Activated naive CD4-positive, alpha-beta T cell treated with anti-CD3 and anti-CD28 coated beads for 36 hours (primary cell): Measurements from ENCODE around the gene ADRM1. TPM values are rescaled to one million over a fixed set of nuclear protein-coding genes. Genes with fewer than 3 reads are reported as not detected.

Experiments used
- CTCF ChIA-PET: fragments of 350-600 bp; sonication (Branson Sonifier 250); formaldehyde crosslinking; loops from one replicate; lab custom pipeline; 2021; ENCODE audit warnings: antibody characterized with exemption; lab: Charles Lee
- DNase-seq: peaks from one replicate; pipeline ENCODE4 v3.0.0-alpha.2; 2020
- H3K27ac Mint-ChIP-seq: one replicate; pipeline ENCODE4 v1.8.0; 2021; ENCODE audit warnings: mild to moderate bottlenecking, mixed read lengths
- H3K27me3 Mint-ChIP-seq: one replicate; pipeline ENCODE4 v1.8.0; 2021; ENCODE audit warnings: low read depth, mixed read lengths
- H3K36me3 Mint-ChIP-seq: one replicate; pipeline ENCODE4 v1.8.0; 2021; ENCODE audit warnings: low read depth, mixed read lengths
- H3K4me1 Mint-ChIP-seq: one replicate; pipeline ENCODE4 v1.8.0; 2021; ENCODE audit warnings: low read depth, mixed read lengths
- H3K4me3 Mint-ChIP-seq: one replicate; pipeline ENCODE4 v1.8.0; 2021; ENCODE audit warnings: mild to moderate bottlenecking, moderate library complexity, mixed read lengths
- H3K9me3 Mint-ChIP-seq: one replicate; pipeline ENCODE4 v1.8.0; 2021; ENCODE audit warnings: mixed read lengths
- intact Hi-C: fragments of 100-400 bp; cut with micrococcal nuclease; formaldehyde crosslinking; loops from one replicate; pipeline ENCODE4 v1.15.1; 2023
- total RNA-seq, 2 experiments: library from RNA; stranded (reverse); gene quantifications; one replicate each; pipeline ENCODE4 v1.2.3, GENCODE V29; 2021

The ADRM1 gene
- total RNA-seq, 2 experiments from 2014 or later, result 77.4 to 81.5 TPM

DNA sequence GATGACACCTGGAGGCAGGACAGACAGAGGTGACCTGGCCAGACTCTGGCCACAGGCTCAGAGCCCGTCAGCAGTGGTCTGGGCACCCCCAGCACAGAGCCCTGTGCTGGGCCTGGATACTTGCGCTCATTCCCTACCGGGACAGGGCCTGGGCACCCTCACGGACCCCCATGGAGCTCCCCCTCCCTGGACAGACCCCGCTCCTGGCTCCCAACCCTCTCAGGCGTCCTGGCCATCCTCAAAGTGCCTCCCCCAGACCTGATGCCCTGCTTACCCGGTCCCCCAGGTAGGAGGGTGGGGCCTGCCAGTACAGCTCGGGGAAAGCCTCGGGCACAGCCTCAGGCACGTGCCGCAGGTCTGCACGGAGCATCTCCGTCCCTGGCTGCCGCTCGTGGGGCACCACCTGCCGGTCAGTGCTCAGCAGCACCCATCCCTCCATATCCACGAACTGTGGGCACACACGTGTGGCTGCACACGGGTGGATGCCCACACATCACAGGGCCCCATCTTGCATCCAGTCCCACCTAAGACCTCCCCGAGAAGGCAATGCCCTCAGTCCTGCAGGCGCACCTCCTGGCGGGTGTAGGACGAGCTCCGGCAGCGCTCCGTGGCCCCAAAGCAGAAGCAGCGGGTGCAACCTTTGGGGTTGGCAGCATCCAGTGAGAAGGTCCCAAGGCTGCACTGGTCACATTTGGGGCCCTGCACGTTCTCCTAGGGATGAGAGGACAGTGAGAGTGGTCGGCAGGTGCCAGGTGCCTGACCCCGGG lies 24.3 kb downstream of the ADRM1 start:
- no peak for DNase-seq
- Mint-ChIP-seq H3K27me3 (no peaks in the 10 kb centered on the region), H3K4me3 (no peak overlapping the region), H3K36me3 (no peaks in the 10 kb centered on the region), H3K4me1 (no peaks in the 10 kb centered on the region), H3K27ac (no peak overlapping the region), H3K9me3 (no peaks in the 10 kb centered on the region)
- CTCF ChIA-PET, result no interaction called here
- intact Hi-C loops, result no loop called here

- Mint-ChIP-seq H3K9me3 (no peaks in the 10 kb centered on the region), H3K4me1 (no peaks in the 10 kb centered on the region), H3K27ac (no peak overlapping the region), H3K4me3 (no peak overlapping the region), H3K27me3 (no peaks in the 10 kb centered on the region), H3K36me3 (no peaks in the 10 kb centered on the region)
- CTCF ChIA-PET, result no interaction called here
- DNase-seq, result no peak
- intact Hi-C loops, result no loop called here
These were observed 25.1 kb downstream of the ADRM1 start for GRCh38 chr20:62327726-62328495.

- CTCF ChIA-PET, result no interaction called here
- H3K27ac Mint-ChIP-seq, result no peak overlapping the region
- intact Hi-C loops, result no loop called here
- no peak for DNase-seq
- H3K4me3 Mint-ChIP-seq, result no peak overlapping the region
- H3K9me3 Mint-ChIP-seq, result no peaks in the 10 kb centered on the region
- H3K4me1 Mint-ChIP-seq, result no peaks in the 10 kb centered on the region
- no peaks in the 10 kb centered on the region for H3K36me3 Mint-ChIP-seq
- H3K27me3 Mint-ChIP-seq, result no peaks in the 10 kb centered on the region
These were observed 26.0 kb downstream of the ADRM1 start for GRCh38 chr20:62328684-62329388.

DNA sequence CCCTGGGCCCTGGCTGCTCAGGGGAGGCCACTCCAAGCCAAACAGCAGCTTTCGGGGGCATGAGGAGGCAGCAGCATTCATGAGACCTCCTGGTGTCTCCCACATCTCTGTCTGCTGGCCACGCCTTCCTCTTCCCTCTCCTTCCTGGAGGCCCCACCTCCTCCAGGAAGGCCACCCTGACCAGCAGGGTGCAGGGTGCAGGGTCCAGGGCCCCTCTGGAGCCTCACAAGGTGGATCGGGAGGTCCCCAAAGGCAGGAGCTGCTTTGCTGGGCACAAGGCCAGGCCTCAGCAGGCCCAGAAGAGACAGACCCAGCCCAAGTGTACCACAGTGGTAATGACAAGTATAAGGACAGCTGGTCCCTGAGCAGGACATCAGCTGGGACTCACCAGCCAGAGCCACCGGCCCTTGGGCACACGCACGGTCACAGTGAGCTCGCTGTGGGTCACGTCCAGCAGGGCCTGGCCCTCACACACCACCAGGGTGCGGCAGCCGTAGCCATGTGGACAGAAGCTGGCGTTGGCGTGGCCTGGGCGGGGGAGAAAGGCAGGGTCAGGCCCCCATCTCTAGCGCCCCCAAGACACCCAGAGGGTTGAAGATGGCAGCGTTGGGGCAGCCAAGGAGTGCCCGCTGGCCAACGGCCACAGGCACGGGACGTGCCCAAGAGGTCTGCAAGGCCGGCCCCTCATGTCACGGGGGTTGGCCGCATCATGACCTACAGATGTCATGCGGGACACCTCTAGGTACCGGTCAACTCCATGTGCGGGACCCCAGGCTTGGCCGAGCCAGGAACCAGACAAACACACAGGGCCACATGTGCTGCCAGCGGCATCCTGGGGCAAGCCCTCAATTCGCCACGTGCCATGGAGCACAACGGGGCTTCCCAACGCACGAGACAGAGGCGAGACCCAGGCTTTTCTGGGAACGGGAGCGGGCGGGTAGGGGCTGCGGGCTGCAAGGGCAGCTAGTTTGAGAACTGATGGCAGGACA lies 26.9 kb downstream of the ADRM1 start:
- H3K36me3 Mint-ChIP-seq, result no peaks in the 10 kb centered on the region
- no peak overlapping the region for H3K27ac Mint-ChIP-seq
- no peaks in the 10 kb centered on the region for H3K4me1 Mint-ChIP-seq
- no peaks in the 10 kb centered on the region for H3K27me3 Mint-ChIP-seq
- no peak overlapping the region for H3K4me3 Mint-ChIP-seq
- CTCF ChIA-PET, result no interaction called here
- no peak for DNase-seq
- intact Hi-C loops, result no loop called here
- H3K9me3 Mint-ChIP-seq, result no peaks in the 10 kb centered on the region

DNA sequence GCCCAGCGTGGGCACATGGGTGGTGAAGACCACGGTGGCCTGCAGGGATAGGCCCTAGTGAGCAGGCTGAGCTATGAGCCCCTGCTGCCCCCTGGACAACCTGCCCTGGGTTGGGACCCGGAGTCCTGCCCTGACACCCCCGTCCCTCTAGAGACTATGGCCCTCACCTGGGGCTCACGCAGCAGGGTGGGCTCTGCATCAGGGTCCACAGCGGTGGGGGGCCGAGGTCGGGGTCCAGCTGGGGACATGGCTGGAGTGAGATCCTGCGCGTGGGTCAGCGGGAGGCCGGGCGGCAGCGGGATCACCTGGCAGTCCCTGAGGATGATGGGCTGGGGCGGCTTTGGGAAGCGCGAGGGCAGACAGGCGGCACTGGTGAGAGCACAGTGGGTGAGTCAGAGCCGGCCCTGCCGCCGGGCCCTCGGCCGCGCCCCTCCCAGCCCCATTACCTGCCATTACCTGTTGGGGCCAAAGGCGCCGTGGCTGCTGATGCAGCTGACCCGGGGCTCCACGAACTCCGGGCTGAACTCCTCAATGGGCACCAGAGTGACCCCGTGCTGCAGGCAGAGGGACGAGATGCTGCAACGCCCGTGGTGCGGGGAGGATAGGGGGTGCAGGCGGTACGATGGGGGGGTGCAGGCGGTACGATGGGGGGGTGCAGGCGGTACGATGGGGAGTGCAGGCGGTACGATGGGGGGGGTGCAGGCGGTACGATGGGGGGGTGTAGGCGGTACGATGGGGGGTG lies 27.9 kb downstream of the ADRM1 start:
- H3K27me3 Mint-ChIP-seq, result peaks cover 3% of the 10 kb centered on the region
- CTCF ChIA-PET, result no interaction called here
- no peak for DNase-seq
- H3K36me3 Mint-ChIP-seq, result no peaks in the 10 kb centered on the region
- no peaks in the 10 kb centered on the region for H3K9me3 Mint-ChIP-seq
- H3K4me1 Mint-ChIP-seq, result no peaks in the 10 kb centered on the region
- H3K4me3 Mint-ChIP-seq, result no peak overlapping the region
- no peak overlapping the region for H3K27ac Mint-ChIP-seq
- intact Hi-C loops, result no loop called here

DNA sequence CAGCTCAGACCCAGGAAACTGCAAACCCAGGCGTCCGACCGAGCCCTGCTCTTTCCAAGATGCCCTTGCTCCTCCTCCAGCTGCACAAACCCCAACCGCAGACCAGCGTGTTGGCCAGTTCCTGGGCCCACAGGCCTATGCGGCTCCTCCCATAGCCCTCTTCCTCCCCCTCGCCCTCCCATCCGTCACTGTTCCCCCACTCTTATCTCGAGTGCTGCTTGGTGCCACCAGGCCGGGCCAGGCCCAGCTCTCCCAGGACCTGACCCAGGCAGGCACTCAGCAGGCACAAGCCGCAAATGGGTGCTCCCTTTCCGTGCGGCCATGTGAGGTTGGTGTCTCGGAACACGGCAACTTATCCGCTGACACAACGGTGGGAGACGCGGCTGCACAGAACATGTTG lies 28.6 kb downstream of the ADRM1 start:
- CTCF ChIA-PET, result no interaction called here
- Mint-ChIP-seq H3K4me3 (no peak overlapping the region), H3K27me3 (peaks cover 3% of the 10 kb centered on the region), H3K4me1 (no peaks in the 10 kb centered on the region), H3K9me3 (no peaks in the 10 kb centered on the region), H3K27ac (no peak overlapping the region), H3K36me3 (no peaks in the 10 kb centered on the region)
- intact Hi-C loops, result no loop called here
- no peak for DNase-seq

DNA sequence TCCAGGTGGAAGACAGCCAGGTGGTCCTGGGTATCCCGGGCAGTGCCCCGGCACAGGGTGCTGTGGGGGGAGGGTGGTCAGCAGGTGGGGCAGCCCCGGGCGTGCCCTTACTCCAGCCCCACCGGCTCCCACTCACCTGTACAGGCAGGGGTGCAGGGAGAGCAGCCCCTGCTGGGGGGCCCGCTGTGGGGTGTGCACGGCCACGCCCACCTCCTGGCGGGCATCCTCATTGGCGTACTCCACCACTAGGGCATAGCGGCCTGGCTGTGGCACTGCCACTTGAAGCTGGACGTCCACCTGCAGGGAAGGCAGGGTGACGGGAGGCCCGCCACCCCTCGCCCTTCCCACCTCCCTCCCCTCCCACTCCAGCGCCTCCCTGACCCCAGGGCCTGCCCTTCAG lies 29.6 kb downstream of the ADRM1 start:
- H3K36me3 Mint-ChIP-seq, result no peaks in the 10 kb centered on the region
- intact Hi-C loops, result no loop called here
- no peak overlapping the region for H3K27ac Mint-ChIP-seq
- no peaks in the 10 kb centered on the region for H3K9me3 Mint-ChIP-seq
- no peaks in the 10 kb centered on the region for H3K4me1 Mint-ChIP-seq
- CTCF ChIA-PET, result no interaction called here
- H3K4me3 Mint-ChIP-seq, result no peak overlapping the region
- DNase-seq, result no peak
- peaks cover 7% of the 10 kb centered on the region for H3K27me3 Mint-ChIP-seq

DNA sequence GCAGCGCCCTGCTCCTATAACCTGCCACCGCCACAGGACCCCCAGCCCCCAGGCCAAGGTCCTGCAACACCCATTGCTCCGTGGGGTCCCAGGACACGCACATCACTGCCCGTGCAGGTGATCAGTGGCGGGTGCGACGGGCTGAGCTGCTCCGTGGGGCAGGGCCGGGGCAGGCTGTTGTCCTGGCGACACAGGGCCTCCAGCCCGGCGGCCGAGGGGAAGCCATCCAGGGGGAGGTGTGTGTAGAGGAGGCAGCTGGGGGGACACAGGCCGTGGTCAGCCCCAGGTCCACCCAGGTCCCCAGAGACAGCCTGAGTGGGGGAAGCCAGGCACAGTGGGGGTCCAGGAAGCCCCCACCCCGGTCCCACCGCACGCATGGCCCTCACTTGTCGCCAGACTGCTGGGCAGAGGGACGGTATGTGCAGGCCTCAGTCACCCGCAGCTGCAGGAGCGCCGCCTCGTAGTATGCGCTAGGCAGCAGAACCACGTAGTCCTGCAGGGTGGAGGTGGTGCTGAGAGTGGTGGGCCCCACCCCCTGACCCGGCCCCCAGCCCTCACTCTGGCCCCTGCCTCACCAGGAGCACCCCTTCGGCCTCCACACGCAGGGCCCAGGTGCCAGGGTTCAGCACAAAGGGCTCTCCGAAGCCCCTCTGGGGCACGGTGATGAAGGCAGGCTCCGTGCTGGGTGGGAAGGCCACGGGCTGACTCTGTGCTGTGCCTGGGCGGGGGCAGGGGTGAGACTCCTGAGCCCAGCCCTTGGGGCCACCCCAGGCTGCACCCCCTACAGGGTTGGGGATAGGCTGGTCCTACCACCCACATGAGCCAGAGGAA lies 30.4 kb downstream of the ADRM1 start:
- no peaks in the 10 kb centered on the region for H3K9me3 Mint-ChIP-seq
- intact Hi-C loops, result no loop called here
- CTCF ChIA-PET, result no interaction called here
- no peak for DNase-seq
- no peak overlapping the region for H3K27ac Mint-ChIP-seq
- H3K36me3 Mint-ChIP-seq, result no peaks in the 10 kb centered on the region
- H3K4me1 Mint-ChIP-seq, result no peaks in the 10 kb centered on the region
- no peak overlapping the region for H3K4me3 Mint-ChIP-seq
- H3K27me3 Mint-ChIP-seq, result peaks cover 7% of the 10 kb centered on the region

- Mint-ChIP-seq H3K27me3 (peaks cover 7% of the 10 kb centered on the region), H3K27ac (no peak overlapping the region), H3K4me1 (no peaks in the 10 kb centered on the region), H3K36me3 (no peaks in the 10 kb centered on the region), H3K4me3 (no peak overlapping the region), H3K9me3 (no peaks in the 10 kb centered on the region)
- DNase-seq, result no peak
- CTCF ChIA-PET, result no interaction called here
- intact Hi-C loops, result no loop called here
These were observed 31.2 kb downstream of the ADRM1 start for GRCh38 chr20:62333820-62334595.

GRCh38 chr20:62334881-62335280 lies 32.1 kb downstream of the ADRM1 start:
- intact Hi-C loops, result no loop called here
- H3K27me3 Mint-ChIP-seq, result peaks cover 7% of the 10 kb centered on the region

More at GRCh38 chr20:62334881-62335280, 32.1 kb downstream of the ADRM1 start:
- no peaks in the 10 kb centered on the region for H3K4me1 Mint-ChIP-seq
- no peak for DNase-seq
- no peak overlapping the region for H3K27ac Mint-ChIP-seq
- H3K9me3 Mint-ChIP-seq, result no peaks in the 10 kb centered on the region
- no peak overlapping the region for H3K4me3 Mint-ChIP-seq
- no peaks in the 10 kb centered on the region for H3K36me3 Mint-ChIP-seq
- CTCF ChIA-PET, result no interaction called here
